Measurements from ENCODE around the gene FBXL16.

DNA sequence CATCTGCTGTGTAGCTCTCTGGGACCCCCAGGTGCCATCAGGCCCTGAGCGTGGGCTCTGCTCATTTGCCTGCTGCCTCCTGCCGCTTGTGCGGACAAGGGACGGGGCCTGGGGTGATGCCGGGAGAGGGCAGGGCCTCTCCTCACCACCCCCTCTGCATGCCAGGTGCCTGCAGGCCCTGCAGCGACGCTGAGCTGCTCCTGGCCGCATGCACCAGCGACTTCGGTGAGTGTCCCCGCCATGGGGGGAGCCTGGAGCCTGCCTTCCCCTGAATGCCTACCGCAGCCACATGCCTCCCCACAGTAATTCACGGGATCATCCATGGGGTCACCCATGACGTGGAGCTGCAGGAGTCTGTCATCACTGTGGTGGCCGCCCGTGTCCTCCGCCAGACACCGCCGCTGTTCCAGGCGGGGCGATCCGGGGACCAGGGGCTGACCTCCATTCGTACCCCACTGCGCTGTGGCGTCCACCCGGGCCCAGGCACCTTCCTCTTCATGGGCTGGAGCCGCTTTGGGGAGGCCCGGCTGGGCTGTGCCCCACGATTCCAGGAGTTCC lies 11.2 kb upstream of the FBXL16 start:
- TF ChIP-seq CTCF (IDR thresholded peaks at IDR 0.05) (no peak), POLR2A (IDR thresholded peaks at IDR 0.05) (no peak)

Measured in right lobe of liver (tissue), 4 donors.